A549 (cell line): Measurements from ENCODE around the gene DUSP23. TPM values are rescaled to one million over a fixed set of nuclear protein-coding genes. Genes with fewer than 3 reads are reported as not detected.

ENCODE experiments used
- ATAC-seq, 2 experiments: fragments of 200-7000 bp in 1 of 2; fragments of >200 bp in 1 of 2; cut with Nextera tagmentation in 1 of 2; cut with Tn5 transposase in 1 of 2; 3 replicates each; pipeline versions ENCODE4 v1.8.0 to v1.9.1; 2018 to 2020; ENCODE audit warnings: mild to moderate bottlenecking in 1 of 2, moderate library complexity in 1 of 2
- CTCF ChIA-PET: fragments of 300-600 bp; sonication (Branson Sonifier 250); formaldehyde crosslinking; extraction: SDS; loops from one replicate; lab custom pipeline; 2021; ENCODE audit warnings: antibody characterized with exemption, inconsistent platforms; lab: Yijun Ruan, JAX
- POLR2A ChIA-PET: fragments of 350-600 bp; formaldehyde crosslinking; extraction: SDS; loops from one replicate; lab custom pipeline; 2021; ENCODE audit warnings: antibody characterized with exemption, inconsistent platforms; lab: Yijun Ruan, JAX
- DNase-seq, 2 experiments: peaks; one replicate each; pipeline versions ENCODE4 v3.0.0 to v3.0.0-alpha.2; 2011 to 2016; ENCODE audit warnings: low read depth in 1 of 2, low spot score in 1 of 2
- FAIRE-seq: peaks from 2 replicates; lab custom pipeline; 2011; peaks lifted over from hg19 to GRCh38; lab: Jason Lieb, UNC
- H3K27ac ChIP-seq, 2 experiments: fragments of >200 bp; sonication (Bioruptor Twin); formaldehyde crosslinking; 3 replicates each; pipeline ENCODE4 v1.5.1; 2016 to 2017
- H3K4me1 ChIP-seq: fragments of >200 bp; sonication (Bioruptor Twin); formaldehyde crosslinking; 3 replicates; pipeline ENCODE4 v1.6.1; 2016
- H3K4me2 ChIP-seq: fragments of >200 bp; sonication (Bioruptor Twin); formaldehyde crosslinking; 3 replicates; pipeline ENCODE4 v1.6.1; 2016
- H3K4me3 ChIP-seq: fragments of >200 bp; sonication (Bioruptor Twin); formaldehyde crosslinking; 3 replicates; pipeline ENCODE4 v1.5.1; 2016
- H3K9me3 ChIP-seq: fragments of >200 bp; sonication (Bioruptor Twin); formaldehyde crosslinking; 3 replicates; pipeline ENCODE4 v1.6.1; 2016
- CEBPB ChIP-seq, 2 experiments: fragments of >200 bp in 1 of 2; sonication (Bioruptor Twin) in 1 of 2; formaldehyde crosslinking in 1 of 2; IDR thresholded peaks; 2 replicates each; pipeline ENCODE4 v1.6.1; 2012 to 2016
- CHD2 ChIP-seq: fragments of 150-350 bp; IDR thresholded peaks from 2 replicates; pipeline ENCODE4 v1.6.1; 2014; ENCODE audit warnings: low read length; ENCODE audit not compliant: partially characterized antibody
- CHD4 ChIP-seq: fragments of 200-600 bp; sonication (generic); IDR thresholded peaks from 2 replicates; pipeline ENCODE4 v1.6.1; 2016; ENCODE audit warnings: antibody characterized with exemption, mild to moderate bottlenecking, borderline replicate concordance
- EHF ChIP-seq: fragments of 250-450 bp; sonication (Bioruptor Pico); IDR thresholded peaks from 2 replicates; pipeline ENCODE4 v1.5.0; 2020; ENCODE audit warnings: mild to moderate bottlenecking
- EHMT2 ChIP-seq: fragments of 200-600 bp; sonication (generic); IDR thresholded peaks from 2 replicates; pipeline ENCODE4 v1.6.1; 2016; ENCODE audit warnings: antibody characterized with exemption, low read depth, mild to moderate bottlenecking, moderate library complexity
- EP300 ChIP-seq, 2 experiments: fragments of >200 bp; sonication (Bioruptor Twin); formaldehyde crosslinking; IDR thresholded peaks; 2 replicates in 1 of 2; 3 replicates in 1 of 2; pipeline ENCODE4 v1.6.1; 2016 to 2017
- ESRRA ChIP-seq: fragments of 150-350 bp; IDR thresholded peaks from 2 replicates; pipeline ENCODE4 v1.6.1; 2014; ENCODE audit warnings: mild to moderate bottlenecking, low read length, borderline replicate concordance
- FOSL2 ChIP-seq, 2 experiments: fragments of 450-650 bp in 1 of 2; fragments of >200 bp in 1 of 2; sonication (Bioruptor Twin) in 1 of 2; formaldehyde crosslinking; IDR thresholded peaks; 2 replicates each; pipeline versions ENCODE4 v1.5.0 to v1.6.1; 2016 to 2020; ENCODE audit warnings: mild to moderate bottlenecking in 1 of 2, moderate library complexity in 1 of 2
- FOXS1 ChIP-seq: fragments of 250-450 bp; sonication (Bioruptor Pico); IDR thresholded peaks from 2 replicates; pipeline ENCODE4 v1.5.0; 2020; ENCODE audit warnings: mild to moderate bottlenecking, moderate library complexity
- GATA3 ChIP-seq: IDR thresholded peaks from 2 replicates; pipeline ENCODE4 v1.6.1; 2012; ENCODE audit warnings: borderline replicate concordance
- HDAC2 ChIP-seq: fragments of 200-600 bp; sonication (generic); IDR thresholded peaks from 2 replicates; pipeline ENCODE4 v1.6.1; 2016
- HEYL ChIP-seq: fragments of 250-450 bp; sonication (Bioruptor Pico); IDR thresholded peaks from 2 replicates; pipeline ENCODE4 v1.8.0; 2021; ENCODE audit warnings: mild to moderate bottlenecking, moderate library complexity
- HOXA7 ChIP-seq: fragments of 250-450 bp; sonication (Bioruptor Pico); IDR thresholded peaks from 2 replicates; pipeline ENCODE4 v1.5.0; 2020; ENCODE audit warnings: mild to moderate bottlenecking, moderate library complexity
- HOXB13 ChIP-seq: fragments of 250-450 bp; sonication (Bioruptor Pico); IDR thresholded peaks from 2 replicates; pipeline ENCODE4 v1.5.0; 2020; ENCODE audit warnings: low read depth, mild to moderate bottlenecking, moderate library complexity
- HOXB5 ChIP-seq: fragments of 250-450 bp; sonication (Bioruptor Pico); IDR thresholded peaks from 2 replicates; pipeline ENCODE4 v1.5.0; 2020; ENCODE audit warnings: mild to moderate bottlenecking, moderate library complexity
- KDM5A ChIP-seq: fragments of 200-600 bp; sonication (generic); IDR thresholded peaks from 2 replicates; pipeline ENCODE4 v1.6.1; 2016; ENCODE audit warnings: antibody characterized with exemption, mild to moderate bottlenecking
- MAFK ChIP-seq: fragments of 450-650 bp; IDR thresholded peaks from 2 replicates; pipeline ENCODE4 v1.6.1; 2014; ENCODE audit not compliant: partially characterized antibody
- MYC ChIP-seq: IDR thresholded peaks from 2 replicates; pipeline ENCODE4 v1.6.1; 2012; ENCODE audit warnings: mild to moderate bottlenecking, inconsistent platforms, low read length, improper control_type of control experiment, borderline replicate concordance
- NFE2L2 ChIP-seq: fragments of 150-350 bp; conservative IDR thresholded peaks from 2 replicates; pipeline ENCODE4 v1.6.1; 2014; ENCODE audit warnings: low read length
- PHF8 ChIP-seq: fragments of 200-600 bp; sonication (generic); IDR thresholded peaks from 2 replicates; pipeline ENCODE4 v1.6.1; 2016; ENCODE audit warnings: low read depth, mild to moderate bottlenecking, antibody characterized with exemption, moderate library complexity, borderline replicate concordance
- RARB ChIP-seq: fragments of 250-450 bp; sonication (Bioruptor Pico); IDR thresholded peaks from 2 replicates; pipeline ENCODE4 v1.8.0; 2021; ENCODE audit warnings: mild to moderate bottlenecking, moderate library complexity
- RCOR1 ChIP-seq: fragments of 150-350 bp; IDR thresholded peaks from 2 replicates; pipeline ENCODE4 v1.6.1; 2014; ENCODE audit warnings: antibody characterized with exemption, low read length, low read depth
- RNF2 ChIP-seq: fragments of 200-600 bp; sonication (generic); IDR thresholded peaks from 2 replicates; pipeline ENCODE4 v1.6.1; 2016; ENCODE audit warnings: low read depth, mild to moderate bottlenecking, antibody characterized with exemption, moderate library complexity, borderline replicate concordance
- SMC3 ChIP-seq: fragments of >200 bp; sonication (Bioruptor Twin); formaldehyde crosslinking; IDR thresholded peaks from 3 replicates; pipeline ENCODE4 v1.6.1; 2018; ENCODE audit warnings: inconsistent platforms
- TP53 ChIP-seq: fragments of 250-450 bp; sonication (Bioruptor Pico); IDR thresholded peaks from 2 replicates; pipeline ENCODE4 v1.5.0; 2021; ENCODE audit warnings: mild to moderate bottlenecking, moderate library complexity
- ZFP36 ChIP-seq: fragments of 450-650 bp; IDR thresholded peaks from 2 replicates; pipeline ENCODE4 v1.6.1; 2014; ENCODE audit warnings: borderline replicate concordance; ENCODE audit not compliant: partially characterized antibody
- ZNF302 ChIP-seq: fragments of 250-450 bp; sonication (Bioruptor Pico); IDR thresholded peaks from 2 replicates; pipeline ENCODE4 v1.9.0; 2021; ENCODE audit warnings: inconsistent platforms, mild to moderate bottlenecking, moderate library complexity
- ZSCAN20 ChIP-seq: fragments of 250-450 bp; sonication (Bioruptor Pico); IDR thresholded peaks from 2 replicates; pipeline ENCODE4 v1.8.0; 2022; ENCODE audit warnings: mild to moderate bottlenecking, moderate library complexity
- WGBS: methylation state at CpG from one replicate; pipeline ENCODE4 v1.1.6; 2017; ENCODE audit errors: missing lambda C conversion rate; 5-methylcytosine and 5-hydroxymethylcytosine counted together
- polyA plus RNA-seq, 4 experiments: library from polyadenylated mRNA; depleted of rRNA in 3 of 4; stranded (reverse); fragments of >200 nt; fragmentation: RNase III in 1 of 4; extraction: RNeasy Plus Mini Kit Qiagen cat#74134 plus additional on column Dnase treatment in 1 of 4; gene quantifications; 2 replicates in 3 of 4; 3 replicates in 1 of 4; pipeline ENCODE4 v1.2.3, GENCODE V29; 2011 to 2017
- TF ChIP-seq, protein P1 (sequence below): IDR thresholded peaks from 2 replicates; pipeline ENCODE4 v1.6.1; 2012; ENCODE audit warnings: low read depth, borderline replicate concordance
- TF ChIP-seq, protein P2 (sequence below): fragments of 150-350 bp; IDR thresholded peaks from 2 replicates; pipeline ENCODE4 v1.6.1; 2014; ENCODE audit warnings: low read depth, mild to moderate bottlenecking, low read length

Gene DUSP23
- polyA plus RNA-seq, 2 of the 4 experiments (the other 2 are of a cell fraction), result 32.3 to 60.1 TPM

DNA sequence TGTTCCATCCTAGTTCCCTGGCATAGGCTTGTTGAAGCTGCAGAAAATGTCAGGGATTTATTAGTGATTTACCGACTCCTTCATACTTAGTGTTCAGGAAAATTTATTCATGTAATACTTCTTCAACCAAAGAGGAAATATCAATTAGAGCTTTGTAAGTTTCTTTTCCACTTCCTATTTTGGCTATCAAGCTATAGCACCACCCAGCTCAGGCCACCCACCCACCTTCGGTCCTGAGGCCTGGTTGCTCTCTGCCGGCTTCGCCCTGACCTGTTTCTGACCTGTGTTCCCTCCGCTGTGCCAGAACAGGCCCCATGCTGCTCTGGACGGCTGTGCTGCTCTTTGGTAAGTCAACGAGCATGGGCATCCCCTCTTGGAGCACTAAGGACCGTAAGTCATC lies 21.3 kb downstream of the DUSP23 start, which contains the start of gene FCRL6:
TSS of gene FCRL6 (plus strand) at position 250 of the 400 bp plus-strand sequence. CDS start at position 315, 65 bp downstream.
- DNase-seq (no peak), ATAC-seq (no peak), FAIRE-seq (no peak)
- POLR2A ChIA-PET, result no interaction called here
- CTCF ChIA-PET, result interaction anchor here (0.7 to 16.7 kb wide), 7 partner anchors 28 to 283 kb away, joined by 3 to 565 read pairs (median 4); no protein-coding TSS in a partner anchor
- Histone ChIP-seq H3K27ac (no peak within 1 kb of the TSS), H3K4me2 (no peak within 1 kb of the TSS), H3K4me1 (no peaks in the 10 kb centered on the region), H3K9me3 (no peaks in the 10 kb centered on the region; the same call in 2 of the 3 replicates), H3K4me3 (no peak within 1 kb of the TSS)
- WGBS, result 68% methylated on average over 8 of the region's 8 CpGs
- TF ChIP-seq EHMT2 (no peak), SMC3 (no peak), HDAC2 (no peak), RCOR1 (no peak), MYC (no peak), TP53 (CRISPR knock-in tag) (no peak), ZFP36 (no peak), EHF (CRISPR knock-in tag) (no peak), EP300 (IDR thresholded peaks at IDR 0.05) (no peak), ZSCAN20 (CRISPR knock-in tag) (no peak), GATA3 (no peak)

- no peak overlapping the region for H3K4me2 ChIP-seq
- 58% methylated on average over 7 of the region's 7 CpGs for WGBS
- no peaks in the 10 kb centered on the region for H3K4me1 ChIP-seq
- no peak overlapping the region for H3K4me3 ChIP-seq
- POLR2A ChIA-PET, result no interaction called here
- no peak for TF ChIP-seq HOXA7 (CRISPR knock-in tag)
- TF ChIP-seq RARB (CRISPR knock-in tag), result no peak
- TF ChIP-seq MAFK, result no peak
- TF ChIP-seq RNF2, result no peak
- no peak for TF ChIP-seq HOXB13 (CRISPR knock-in tag)
- TF ChIP-seq CEBPB (IDR thresholded peaks at IDR 0.05), result peak in 1 of 2 experiments; percentile 26; a peak in 2 of 4 replicates
- no peak for TF ChIP-seq ZFP36
- CTCF ChIA-PET, result interaction anchor here (0.5 to 16.7 kb wide), 9 partner anchors 9 to 203 kb away, joined by 3 to 565 read pairs (median 4); partner anchors contain the start of gene DUSP23
- DNase-seq, result no peak
- ATAC-seq, result peak in 1 of 2 experiments; percentile 47; a peak in 1 of 6 replicates
- H3K9me3 ChIP-seq, result no peaks in the 10 kb centered on the region; the same call in 2 of the 3 replicates
- FAIRE-seq, result no peak
- no peak overlapping the region for H3K27ac ChIP-seq
Measured at GRCh38 chr1:159803956-159804689, 23.4 kb downstream of the DUSP23 start.

GRCh38 chr1:159804924-159805323 lies 24.2 kb downstream of the DUSP23 start:
- no peak overlapping the region for H3K4me3 ChIP-seq
- no peak overlapping the region for H3K27ac ChIP-seq
- no peak overlapping the region for H3K4me2 ChIP-seq
- no peaks in the 10 kb centered on the region for H3K4me1 ChIP-seq
- no peak for DNase-seq
- TF ChIP-seq ZSCAN20 (CRISPR knock-in tag), result no peak
- TF ChIP-seq, protein P1, sequence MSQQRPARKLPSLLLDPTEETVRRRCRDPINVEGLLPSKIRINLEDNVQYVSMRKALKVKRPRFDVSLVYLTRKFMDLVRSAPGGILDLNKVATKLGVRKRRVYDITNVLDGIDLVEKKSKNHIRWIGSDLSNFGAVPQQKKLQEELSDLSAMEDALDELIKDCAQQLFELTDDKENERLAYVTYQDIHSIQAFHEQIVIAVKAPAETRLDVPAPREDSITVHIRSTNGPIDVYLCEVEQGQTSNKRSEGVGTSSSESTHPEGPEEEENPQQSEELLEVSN, result no peak
- no peak for TF ChIP-seq HEYL
- TF ChIP-seq KDM5A, result no peak
- no peak for TF ChIP-seq PHF8
- no peak for TF ChIP-seq RNF2
- TF ChIP-seq FOXS1 (CRISPR knock-in tag), result no peak
- TF ChIP-seq TP53 (CRISPR knock-in tag), result no peak
- TF ChIP-seq CHD4, result no peak
- TF ChIP-seq ESRRA, result no peak
- no peak for TF ChIP-seq FOSL2 (IDR thresholded peaks at IDR 0.05)
- TF ChIP-seq FOSL2 (CRISPR knock-in tag; IDR thresholded peaks at IDR 0.05), result no peak
- TF ChIP-seq CHD2, result no peak
- no peak for TF ChIP-seq NFE2L2
- TF ChIP-seq, protein P2, sequence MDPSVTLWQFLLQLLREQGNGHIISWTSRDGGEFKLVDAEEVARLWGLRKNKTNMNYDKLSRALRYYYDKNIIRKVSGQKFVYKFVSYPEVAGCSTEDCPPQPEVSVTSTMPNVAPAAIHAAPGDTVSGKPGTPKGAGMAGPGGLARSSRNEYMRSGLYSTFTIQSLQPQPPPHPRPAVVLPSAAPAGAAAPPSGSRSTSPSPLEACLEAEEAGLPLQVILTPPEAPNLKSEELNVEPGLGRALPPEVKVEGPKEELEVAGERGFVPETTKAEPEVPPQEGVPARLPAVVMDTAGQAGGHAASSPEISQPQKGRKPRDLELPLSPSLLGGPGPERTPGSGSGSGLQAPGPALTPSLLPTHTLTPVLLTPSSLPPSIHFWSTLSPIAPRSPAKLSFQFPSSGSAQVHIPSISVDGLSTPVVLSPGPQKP, result no peak
- TF ChIP-seq HOXB5 (CRISPR knock-in tag), result no peak
- TF ChIP-seq ZNF302 (CRISPR knock-in tag), result no peak
- no peak for TF ChIP-seq RCOR1
- no peak for ATAC-seq
- CTCF ChIA-PET, result interaction anchor here (0.6 to 16.7 kb wide), 7 partner anchors 8 to 203 kb away, joined by 3 to 565 read pairs (median 4); no protein-coding TSS in a partner anchor
- 3% methylated on average over 2 of the region's 2 CpGs for WGBS
- no peaks in the 10 kb centered on the region; the same call in 2 of the 3 replicates for H3K9me3 ChIP-seq
- POLR2A ChIA-PET, result no interaction called here
- FAIRE-seq, result no peak
